Measurements from ENCODE around the gene CLDN24.

- TF ChIP-seq CTCF (IDR thresholded peaks at IDR 0.05; ENCODE audit: insufficient read depth, low read length), result no peak
- no peak for TF ChIP-seq POLR2AphosphoS5 (IDR thresholded peaks at IDR 0.05; ENCODE audit: low read depth)
- TF ChIP-seq REST (IDR thresholded peaks at IDR 0.05; ENCODE audit: insufficient replicate concordance, low read depth), result no peak
Measured at GRCh38 chr4:183366206-183366835, 44.1 kb upstream of the CLDN24 start.
